H1 (cell line): ENCODE data around the gene RAB31. TPM values are rescaled to one million over a fixed set of nuclear protein-coding genes. Genes with fewer than 3 reads are reported as not detected.

Experiments
- CTCF ChIA-PET: fragments of 300-600 bp; sonication (Branson Sonifier 250); formaldehyde crosslinking; loops from one replicate; lab custom pipeline; 2021; ENCODE audit not compliant: partially characterized antibody; lab: Charles Lee
- POLR2A ChIA-PET: fragments of 300-600 bp; sonication (Branson Sonifier 250); formaldehyde crosslinking; loops from one replicate; lab custom pipeline; 2021; ENCODE audit warnings: inconsistent platforms; ENCODE audit not compliant: partially characterized antibody; lab: Charles Lee
- DNase-seq, 2 experiments: peaks; one replicate each; pipeline versions ENCODE4 v3.0.0 to v3.0.0-alpha.2; 2010 to 2022; ENCODE audit warnings: low spot score in 2 of 2, low read depth in 1 of 2, mixed read lengths in 1 of 2
- FAIRE-seq: peaks from 2 replicates; lab custom pipeline; 2011; peaks lifted over from hg19 to GRCh38; lab: Jason Lieb, UNC
- H2AFZ ChIP-seq: 2 replicates; pipeline ENCODE4 v1.8.1; 2012; ENCODE audit warnings: low read length, inconsistent platforms
- H2AK5ac ChIP-seq: 2 replicates; pipeline ENCODE4 v1.6.1; 2013; ENCODE audit warnings: low read depth, low read length
- H2BK120ac ChIP-seq: replicated peaks from 2 replicates; pipeline ENCODE3; 2013; ENCODE audit warnings: low read depth, low read length, inconsistent platforms
- H2BK12ac ChIP-seq: 2 replicates; pipeline ENCODE4 v1.6.1; 2013; ENCODE audit warnings: low read depth, low read length
- H2BK15ac ChIP-seq: 2 replicates; pipeline ENCODE4 v1.6.1; 2013; ENCODE audit warnings: low read length
- H2BK20ac ChIP-seq: 2 replicates; pipeline ENCODE4 v1.6.1; 2013; ENCODE audit warnings: low read length
- H2BK5ac ChIP-seq: 2 replicates; pipeline ENCODE4 v1.6.1; 2013; ENCODE audit warnings: low read depth, low read length
- H3K14ac ChIP-seq: 2 replicates; pipeline ENCODE4 v1.6.1; 2013; ENCODE audit warnings: inconsistent platforms; ENCODE audit not compliant: insufficient read length
- H3K18ac ChIP-seq: 2 replicates; pipeline ENCODE4 v1.6.1; 2013; ENCODE audit warnings: low read length; ENCODE audit errors: extremely low read depth
- H3K23ac ChIP-seq: 2 replicates; pipeline ENCODE4 v1.6.1; 2013; ENCODE audit warnings: inconsistent platforms; ENCODE audit not compliant: insufficient read length
- H3K23me2 ChIP-seq: 2 replicates; pipeline ENCODE4 v1.6.1; 2013; ENCODE audit warnings: low read depth, low read length
- H3K27ac ChIP-seq: 2 replicates; pipeline ENCODE4 v1.6.1; 2011; ENCODE audit warnings: low read depth, low read length, inconsistent platforms
- H3K27me3 ChIP-seq, 4 experiments: replicated peaks in 1 of 4; 1 replicate in 1 of 4; 2 replicates in 3 of 4; pipeline versions ENCODE4 v1.6.1 to v1.8.1; 2011 to 2013; ENCODE audit warnings: low read length in 3 of 4, mild to moderate bottlenecking in 3 of 4, inconsistent platforms in 2 of 4, mixed read lengths in 2 of 4, moderate library complexity in 1 of 4; ENCODE audit not compliant: control insufficient read depth in 3 of 4, insufficient read depth in 3 of 4; ENCODE audit errors: extremely low read depth in 1 of 4
- H3K36me3 ChIP-seq, 4 experiments: 2 replicates each; pipeline versions ENCODE4 v1.6.1 to v1.8.1; 2011 to 2013; ENCODE audit warnings: mild to moderate bottlenecking in 4 of 4, low read length in 3 of 4, moderate library complexity in 2 of 4, control low read depth in 1 of 4, inconsistent platforms in 1 of 4; ENCODE audit not compliant: insufficient read depth in 4 of 4, control insufficient read depth in 2 of 4
- H3K4ac ChIP-seq: replicated peaks from 2 replicates; pipeline ENCODE3; 2013; ENCODE audit warnings: low read length, low read depth, mixed read lengths, inconsistent platforms; ENCODE audit not compliant: insufficient read length
- H3K4me1 ChIP-seq, 4 experiments: replicated peaks in 1 of 4; 1 replicate in 1 of 4; 2 replicates in 3 of 4; pipeline versions ENCODE4 v1.6.1 to v1.8.1; 2011 to 2013; ENCODE audit warnings: low read length in 3 of 4, inconsistent platforms in 2 of 4, mixed read lengths in 1 of 4; ENCODE audit not compliant: insufficient read depth in 4 of 4, control insufficient read depth in 3 of 4
- H3K4me2 ChIP-seq, 2 experiments: 2 replicates each; pipeline versions ENCODE4 v1.6.1 to v1.8.1; 2011 to 2013; ENCODE audit warnings: low read depth in 2 of 2, low read length in 2 of 2, control low read depth in 1 of 2, inconsistent platforms in 1 of 2, mild to moderate bottlenecking in 1 of 2; ENCODE audit not compliant: insufficient read depth in 1 of 2
- H3K4me3 ChIP-seq, 4 experiments: fragments of 200-600, 300-600 bp in 1 of 4; sonication (generic), shearing (Covaris generic), sonication (Bioruptor Twin) in 1 of 4; 2 replicates each; pipeline versions ENCODE4 v1.5.1 to v1.8.1; 2011 to 2016; ENCODE audit warnings: low read length in 4 of 4, low read depth in 3 of 4, control low read depth in 2 of 4, inconsistent platforms in 2 of 4, mild to moderate bottlenecking in 2 of 4, mixed read lengths in 1 of 4, moderate library complexity in 1 of 4; ENCODE audit not compliant: insufficient read depth in 2 of 4; ENCODE audit errors: extremely low read depth in 1 of 4
- H3K56ac ChIP-seq: replicated peaks from 2 replicates; pipeline ENCODE3; 2013; ENCODE audit warnings: low read depth, mild to moderate bottlenecking, mixed read lengths, low read length, inconsistent platforms; ENCODE audit not compliant: insufficient read length
- H3K79me1 ChIP-seq: 2 replicates; pipeline ENCODE4 v1.6.1; 2013; ENCODE audit warnings: low read depth, low read length, control low read depth
- H3K79me2 ChIP-seq, 2 experiments: 2 replicates each; pipeline versions ENCODE4 v1.6.1 to v1.8.1; 2012 to 2013; ENCODE audit warnings: low read length in 2 of 2, mild to moderate bottlenecking in 2 of 2, inconsistent platforms in 1 of 2; ENCODE audit not compliant: insufficient read depth in 2 of 2, control insufficient read depth in 1 of 2
- H3K9ac ChIP-seq, 4 experiments: replicated peaks in 1 of 4; 1 replicate in 1 of 4; 2 replicates in 3 of 4; pipeline versions ENCODE4 v1.6.1 to v1.8.1; 2011 to 2013; ENCODE audit warnings: low read depth in 3 of 4, low read length in 3 of 4, control low read depth in 2 of 4, mild to moderate bottlenecking in 2 of 4, moderate library complexity in 2 of 4, inconsistent platforms in 1 of 4; ENCODE audit errors: extremely low read depth in 1 of 4
- H3K9me3 ChIP-seq, 2 experiments: 2 replicates each; pipeline versions ENCODE4 v1.6.1 to v1.8.1; 2012 to 2013; ENCODE audit warnings: mild to moderate bottlenecking in 2 of 2, moderate library complexity in 2 of 2, control low read depth in 1 of 2, inconsistent platforms in 1 of 2, low read depth in 1 of 2, low read length in 1 of 2, mixed read lengths in 1 of 2; ENCODE audit not compliant: insufficient read depth in 2 of 2
- H4K20me1 ChIP-seq, 2 experiments: replicated peaks in 1 of 2; 2 replicates each; pipeline versions ENCODE3 to v1.8.1; 2011 to 2013; ENCODE audit warnings: inconsistent platforms in 2 of 2, low read length in 2 of 2, mild to moderate bottlenecking in 1 of 2; ENCODE audit not compliant: insufficient read depth in 2 of 2, control insufficient read depth in 1 of 2
- H4K5ac ChIP-seq: 2 replicates; pipeline ENCODE4 v1.6.1; 2013; ENCODE audit warnings: low read length, low read depth, mixed read lengths, inconsistent platforms; ENCODE audit not compliant: insufficient read length
- H4K8ac ChIP-seq: 2 replicates; pipeline ENCODE4 v1.8.0; 2013; ENCODE audit warnings: mild to moderate bottlenecking, moderate library complexity, low read length, inconsistent platforms; ENCODE audit not compliant: insufficient read depth; ENCODE audit errors: extremely low read depth
- H4K91ac ChIP-seq: replicated peaks from 2 replicates; pipeline ENCODE3; 2013; ENCODE audit warnings: low read length, mixed read lengths, inconsistent platforms; ENCODE audit not compliant: insufficient read length
- CBX8 ChIP-seq: fragments of 300-800, 300-1000 bp; sonication (generic); IDR thresholded peaks from 2 replicates; pipeline ENCODE4 v1.7.1; 2016; ENCODE audit warnings: low read depth, low read length, borderline replicate concordance
- RNF2 ChIP-seq: fragments of 200-900, 300-1000 bp; sonication (generic); IDR thresholded peaks from 2 replicates; pipeline ENCODE4 v1.7.1; 2016; ENCODE audit warnings: borderline replicate concordance, low read depth, mild to moderate bottlenecking, antibody characterized with exemption, low read length; ENCODE audit not compliant: poor library complexity, severe bottlenecking; ENCODE audit errors: missing control alignments
- TAF7 ChIP-seq: optimal IDR thresholded peaks from 2 replicates; pipeline ENCODE3; 2011; ENCODE audit warnings: low read depth, mild to moderate bottlenecking, inconsistent platforms, low read length, moderate library complexity, borderline replicate concordance
- WGBS, 2 experiments: shearing (Covaris generic) in 1 of 2; methylation state at CpG; one replicate each; pipeline versions ENCODE4 v1.1.6 to v1.1.7; 2013 to 2015; ENCODE audit warnings: low lambda C conversion rate in 2 of 2, mixed read lengths in 2 of 2, inconsistent platforms in 1 of 2, low coverage in 1 of 2, missing lambda C conversion rate in 1 of 2; ENCODE audit not compliant: insufficient replicate concordance in 2 of 2, insufficient coverage in 1 of 2, insufficient read length in 1 of 2; ENCODE audit errors: extremely low coverage in 1 of 2, missing lambda C conversion rate in 1 of 2; 5-methylcytosine and 5-hydroxymethylcytosine counted together
- polyA plus RNA-seq, 7 experiments: library from polyadenylated mRNA; depleted of rRNA in 3 of 7; stranded (reverse) in 5 of 7; unstranded in 2 of 7; fragments of >200 nt in 5 of 7; fragments of 200-250 nt in 2 of 7; gene quantifications; 1 replicate in 5 of 7; 2 replicates in 1 of 7; 4 replicates in 1 of 7; pipeline versions ENCODE4 v1.2.1 to v1.2.3, GENCODE V29; 2011 to 2013; ENCODE audit warnings: missing spikeins in 2 of 7, mixed read lengths in 2 of 7
- total RNA-seq: library from RNA; stranded (reverse); fragmentation: NEBNext Ultra II Directional; extraction: Animal tissue kit (Norgen Biotek cat#: 25700); gene quantifications from 2 replicates; pipeline ENCODE4 v1.2.1, GENCODE V29; 2021

Gene RAB31
- total and polyA plus RNA-seq, 2 of the 8 experiments (the other 6 are each of a cell fraction or from before 2014, with no cell fraction given), result 15.2 to 40.9 TPM

DNA sequence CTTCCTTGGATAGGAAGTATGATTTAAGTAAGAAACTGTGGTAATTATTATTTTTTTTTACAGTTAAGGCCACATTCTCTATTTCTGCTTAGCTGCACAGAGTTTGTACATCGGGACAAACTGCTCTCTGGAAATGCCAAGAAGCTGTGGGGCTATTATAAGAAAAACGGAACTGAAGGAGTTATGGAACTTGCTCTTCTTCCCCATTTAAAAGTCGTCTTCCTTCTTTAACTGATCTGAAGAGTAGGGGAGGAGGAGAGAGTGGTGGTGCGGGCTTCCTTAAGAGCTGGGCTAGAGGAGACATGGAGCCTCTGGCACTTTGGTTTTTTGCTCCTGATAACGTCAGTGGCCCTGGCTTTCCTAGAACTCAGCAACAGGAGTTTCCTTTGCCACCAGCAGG lies 54.4 kb downstream of the RAB31 start:
- Histone ChIP-seq H3K27me3 (no peaks in the 10 kb centered on the region), H4K8ac (no peak overlapping the region), H2BK12ac (no peak overlapping the region), H3K23ac (no peak overlapping the region), H3K9ac (no peak overlapping the region), H4K5ac (no peak overlapping the region), H3K79me2 (no peaks in the 10 kb centered on the region), H2AK5ac (no peak overlapping the region), H3K9me3 (no peaks in the 10 kb centered on the region), H3K23me2 (no peaks in the 10 kb centered on the region), H3K4ac (no peak overlapping the region), H3K18ac (no peak overlapping the region), H2BK20ac (no peak overlapping the region), H2AFZ (no peak overlapping the region), H3K27ac (no peak overlapping the region), H3K56ac (no peak overlapping the region), H4K91ac (no peak overlapping the region), H4K20me1 (no peaks in the 10 kb centered on the region), H3K36me3 (no peaks in the 10 kb centered on the region), H2BK5ac (no peak overlapping the region), H3K4me3 (no peak overlapping the region), H2BK120ac (no peak overlapping the region), H3K14ac (no peak overlapping the region), H3K4me2 (no peak overlapping the region), H3K79me1 (0 out of 2 replicates have a peak, but pooled peaks cover 2% of the 10 kb centered on the region), H3K4me1 (peaks cover 0 to 4% (median 0%) of the 10 kb centered on the region in 4 experiments; a peak in 2 of 7 replicates), H2BK15ac (no peak overlapping the region)
- DNase-seq, result no peak
- ChIA-PET POLR2A (no interaction called here), CTCF (interaction anchor here (0.8 to 2.9 kb wide), 4 partner anchors 8 to 186 kb away, joined by 3 to 13 read pairs (median 4); no protein-coding TSS in a partner anchor)
- no peak for FAIRE-seq
- no peak for TF ChIP-seq CBX8
- TF ChIP-seq RNF2, result no peak
- TF ChIP-seq TAF7, result no peak
- WGBS, 2 experiments, result 91% methylated on average over 5 of the region's 5 CpGs; no CpG with 5 or more reads in 1 of the 2 experiments
